Effector memory CD8-positive, alpha-beta T cell (primary cell): ENCODE data around the gene FUT7.
"Not testable (repeated sequence)": the region's sequence is repeated elsewhere in the genome, so short reads cannot be mapped to it uniquely, and the experiment has no call there.

ENCODE experiments used
- ATAC-seq: fragments of 150-1000 bp; cut with Tn5 transposase; replicated peaks from 2 replicates; pipeline ENCODE4 v1.10.0; 2021; ENCODE audit warnings: mild to moderate bottlenecking, moderate library complexity
- DNase-seq, 3 experiments: peaks; one replicate each; pipeline ENCODE4 v3.0.0; 2021
- H3K27ac Mint-ChIP-seq, 2 donors: one replicate each; pipeline ENCODE4 v1.8.0; 2022; ENCODE audit warnings: mild to moderate bottlenecking in 2 of 2, mixed read lengths in 2 of 2, moderate library complexity in 2 of 2
- H3K27me3 Mint-ChIP-seq, 2 donors: one replicate each; pipeline ENCODE4 v1.8.0; 2022; ENCODE audit warnings: mixed read lengths in 2 of 2
- H3K36me3 Mint-ChIP-seq: one replicate; pipeline ENCODE4 v1.8.0; 2022; ENCODE audit warnings: mild to moderate bottlenecking, moderate library complexity, mixed read lengths; ENCODE audit not compliant: insufficient read depth
- H3K4me1 Mint-ChIP-seq, 2 donors: one replicate each; pipeline ENCODE4 v1.8.0; 2022; ENCODE audit warnings: low read depth in 2 of 2, mixed read lengths in 2 of 2
- H3K4me3 Mint-ChIP-seq, 2 donors: one replicate each; pipeline ENCODE4 v1.8.0; 2022; ENCODE audit warnings: mild to moderate bottlenecking in 2 of 2, mixed read lengths in 2 of 2, moderate library complexity in 2 of 2
- H3K9me3 Mint-ChIP-seq, 2 donors: one replicate each; pipeline ENCODE4 v1.8.0; 2022; ENCODE audit warnings: mixed read lengths in 2 of 2

Gene FUT7

DNA sequence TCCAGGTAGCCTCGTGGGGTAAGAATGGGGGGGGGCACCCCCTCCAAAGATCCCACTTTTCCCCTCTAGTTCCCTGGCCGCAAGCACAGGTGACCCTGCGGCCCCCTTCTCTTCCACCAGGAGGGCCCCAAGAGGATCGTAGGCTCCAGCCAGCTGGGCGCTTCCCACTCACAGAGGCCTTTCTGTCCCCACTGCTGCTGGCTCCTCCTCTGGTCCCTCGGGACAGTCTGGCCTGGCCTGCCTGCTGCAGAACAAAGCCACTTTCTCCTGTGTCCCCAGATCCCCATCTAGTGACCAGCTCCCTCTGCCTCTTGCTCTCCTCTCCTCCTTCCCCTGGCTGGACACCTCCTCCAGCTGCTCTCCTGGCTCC, 39.0 kb upstream of the FUT7 start:
- H3K4me3 Mint-ChIP-seq = peak overlapping the region; percentile 75 to 78

DNA sequence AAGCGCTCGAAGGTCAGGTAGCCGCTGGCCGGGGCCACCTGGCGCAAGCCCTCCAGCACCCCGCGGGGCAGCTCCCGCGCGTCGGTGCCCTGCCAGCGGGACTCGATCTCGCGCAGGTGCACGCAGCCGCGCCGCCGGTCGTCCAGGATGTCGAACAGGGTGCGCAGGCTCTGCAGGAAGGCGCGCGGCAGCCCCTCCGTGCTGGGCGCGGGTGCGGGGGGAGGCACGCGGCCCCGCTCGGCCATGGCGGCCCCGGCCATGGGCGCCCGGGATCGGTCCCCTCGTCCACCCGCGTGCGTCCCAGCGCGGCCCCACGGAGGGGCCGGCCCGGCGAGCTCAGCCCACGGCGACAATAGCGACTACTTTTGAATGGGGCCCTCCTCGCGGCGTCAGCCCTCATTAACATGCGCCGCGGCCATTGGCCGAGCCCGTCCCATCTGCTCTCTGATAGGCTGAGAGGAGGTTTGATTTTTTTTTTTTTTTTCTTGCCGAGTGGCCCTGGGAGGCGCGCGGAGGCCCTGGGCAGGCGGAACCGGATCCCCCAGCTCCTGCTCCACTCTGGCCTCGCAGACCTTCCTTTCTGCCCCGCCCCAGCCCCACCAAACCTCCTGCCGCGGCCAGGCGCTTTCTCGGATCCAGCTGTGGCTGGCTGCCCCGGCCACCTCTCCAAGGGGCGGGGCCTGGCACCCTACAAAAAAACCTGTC, 38.5 kb upstream of the FUT7 start, which contains the start of gene SAPCD2:
Gene SAPCD2, minus strand, starts transcription at position 357 of the 705 bp plus-strand sequence. Its CDS starts 97 bp downstream, at position 260.
- Mint-ChIP-seq H3K36me3 (peaks cover 8% of the 10 kb centered on the region), H3K9me3 (no peaks in the 10 kb centered on the region), H3K4me1 (peaks cover 10 to 12% of the 10 kb centered on the region in 2 donors), H3K27ac (peak within 1 kb of the TSS; percentile 65 to 79), H3K27me3 (peaks cover 0 to 7% of the 10 kb centered on the region in 2 donors), H3K4me3 (peak within 1 kb of the TSS; percentile 75 to 78)
- ATAC-seq (peak; percentile 91), DNase-seq (peak; percentile 75 to 80 (median 79))

More for the DNA sequence above, 39.0 kb upstream of the FUT7 start:
- H3K27me3 Mint-ChIP-seq = peaks cover 0 to 7% of the 10 kb centered on the region in 2 donors
- ATAC-seq (no peak), DNase-seq (no peak)
- H3K27ac Mint-ChIP-seq = peak overlapping the region; percentile 65 to 79
- no peaks in the 10 kb centered on the region for H3K9me3 Mint-ChIP-seq
- H3K4me1 Mint-ChIP-seq = peaks cover 10 to 12% of the 10 kb centered on the region in 2 donors
- peaks cover 8% of the 10 kb centered on the region for H3K36me3 Mint-ChIP-seq

DNA sequence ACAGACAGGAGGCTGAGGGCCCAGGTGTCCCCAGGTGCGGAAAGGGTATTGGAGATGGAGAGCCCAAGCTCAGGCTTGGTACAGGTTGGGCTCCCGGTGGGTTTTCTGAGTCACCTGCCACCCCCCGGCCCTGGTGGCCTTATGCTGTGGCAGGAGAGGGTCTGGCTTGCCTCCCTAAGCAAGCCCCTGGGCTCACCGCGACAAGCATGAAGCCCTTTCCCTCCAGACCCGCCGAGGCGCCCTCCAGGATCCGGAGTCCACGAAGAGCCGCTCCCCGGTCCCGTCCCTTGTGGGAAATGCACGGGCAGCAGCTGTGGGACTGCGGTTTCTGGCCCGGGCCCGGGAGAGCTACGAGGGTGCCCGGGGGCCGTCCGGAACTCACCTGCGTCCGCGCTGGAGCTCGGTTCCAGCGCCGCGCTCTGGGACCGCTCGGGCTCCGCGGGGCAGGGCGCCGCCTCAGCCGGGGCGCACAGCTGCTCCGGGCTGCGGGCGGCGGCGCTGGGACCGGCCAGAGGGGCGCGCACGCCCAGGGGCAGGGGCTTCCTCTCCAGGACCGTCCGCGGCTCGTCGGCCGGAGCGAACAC, 37.7 kb upstream of the FUT7 start:
- H3K9me3 Mint-ChIP-seq = no peaks in the 10 kb centered on the region
- peaks cover 8% of the 10 kb centered on the region for H3K36me3 Mint-ChIP-seq
- ATAC-seq (no peak), DNase-seq (no peak)
- no peak overlapping the region for H3K27ac Mint-ChIP-seq
- peaks cover 0 to 7% of the 10 kb centered on the region in 2 donors for H3K27me3 Mint-ChIP-seq
- H3K4me1 Mint-ChIP-seq = peaks cover 10 to 12% of the 10 kb centered on the region in 2 donors
- H3K4me3 Mint-ChIP-seq = peak overlapping the region; percentile 25 to 34

DNA sequence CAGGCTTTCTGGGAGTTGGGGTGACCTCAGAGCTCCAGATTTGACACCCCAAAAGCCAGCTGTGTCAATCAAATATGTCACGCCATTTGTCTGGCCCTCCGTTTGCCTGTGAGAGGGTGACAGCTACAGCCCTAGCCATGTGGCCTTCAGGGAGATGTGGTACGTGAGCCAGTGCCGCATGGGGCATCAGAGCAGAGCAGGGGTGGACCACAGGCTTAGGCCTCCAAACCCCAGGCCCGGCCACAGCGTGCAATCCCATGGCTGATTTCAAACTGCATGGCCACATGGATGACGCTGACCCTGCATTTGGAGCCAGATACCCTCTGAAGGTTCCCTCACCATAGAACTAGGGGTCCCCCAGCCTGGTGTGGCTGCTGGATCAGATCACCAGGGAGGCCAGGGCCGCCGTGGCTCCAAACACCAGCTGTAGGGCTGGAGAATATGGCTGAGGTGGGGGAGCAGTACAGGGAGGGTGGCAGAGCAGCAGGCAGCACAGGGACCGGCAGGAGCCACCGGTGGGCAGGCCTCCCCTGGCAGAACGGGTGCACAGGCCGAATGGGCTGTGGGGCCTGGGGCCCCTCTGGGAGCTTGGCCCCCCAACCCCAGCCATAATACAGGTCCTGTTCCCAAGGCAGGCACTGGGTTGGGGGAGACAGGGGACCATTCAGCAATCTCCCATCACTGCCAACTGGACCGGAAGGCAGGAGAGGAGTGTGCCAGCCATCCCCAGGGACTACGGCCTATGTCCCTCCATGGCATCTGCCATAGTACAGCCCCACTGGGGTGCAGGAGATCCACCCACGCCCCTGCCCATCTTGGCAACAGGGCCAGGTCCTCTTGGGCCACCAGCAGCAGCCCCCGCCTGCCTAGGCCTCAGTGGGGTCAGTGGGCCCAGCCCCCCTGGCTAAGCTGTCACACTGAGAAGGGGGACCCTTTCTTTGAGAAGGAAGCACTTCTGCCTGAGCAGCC, 36.9 kb upstream of the FUT7 start:
- H3K4me3 Mint-ChIP-seq = peak overlapping the region; percentile 25 to 78
- peak overlapping the region in 1 of 2 donors; percentile 62 for H3K27ac Mint-ChIP-seq
- ATAC-seq = no peak
- H3K36me3 Mint-ChIP-seq = peaks cover 8% of the 10 kb centered on the region
- no peaks in the 10 kb centered on the region for H3K9me3 Mint-ChIP-seq
- no peak for DNase-seq
- peaks cover 0 to 7% of the 10 kb centered on the region in 2 donors for H3K27me3 Mint-ChIP-seq
- peaks cover 10 to 15% of the 10 kb centered on the region in 2 donors for H3K4me1 Mint-ChIP-seq

DNA sequence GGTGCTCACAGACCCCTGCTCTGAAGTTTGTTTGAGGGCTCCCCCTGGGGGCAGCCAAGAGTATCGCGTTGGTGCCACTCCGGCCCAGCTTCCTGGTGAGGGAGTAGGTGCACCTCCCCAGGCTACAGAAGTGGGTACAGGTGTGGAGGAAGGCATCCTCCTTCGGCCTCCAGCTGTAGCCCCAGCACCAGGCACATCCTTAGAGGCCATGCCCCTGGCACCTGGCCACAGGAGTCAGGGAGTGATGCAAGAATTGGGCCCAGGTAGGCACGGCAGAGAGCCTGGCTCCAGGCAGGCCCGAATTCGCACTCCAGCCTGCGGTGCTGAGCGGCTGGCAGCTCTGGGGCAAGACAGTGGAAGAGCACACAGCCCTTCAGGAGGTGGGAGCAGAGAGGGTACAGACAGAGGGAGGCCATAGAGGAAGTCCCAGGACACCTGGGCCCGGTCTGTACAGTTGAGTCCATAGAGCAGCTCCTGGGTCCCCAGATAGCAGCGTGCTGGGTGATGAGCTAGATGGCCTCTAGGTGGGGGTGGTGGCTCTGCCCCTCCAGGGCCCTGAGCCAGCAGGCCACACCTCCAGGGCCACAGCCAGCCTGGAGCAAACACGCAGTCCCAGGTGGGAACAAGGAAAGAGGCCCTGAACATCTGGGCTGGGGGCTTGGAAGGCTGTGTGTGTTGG, 36.1 kb upstream of the FUT7 start:
- Mint-ChIP-seq H3K27ac (peak overlapping the region; percentile 62 to 85), H3K9me3 (no peaks in the 10 kb centered on the region), H3K4me3 (peak overlapping the region; percentile 63 to 78)

DNA sequence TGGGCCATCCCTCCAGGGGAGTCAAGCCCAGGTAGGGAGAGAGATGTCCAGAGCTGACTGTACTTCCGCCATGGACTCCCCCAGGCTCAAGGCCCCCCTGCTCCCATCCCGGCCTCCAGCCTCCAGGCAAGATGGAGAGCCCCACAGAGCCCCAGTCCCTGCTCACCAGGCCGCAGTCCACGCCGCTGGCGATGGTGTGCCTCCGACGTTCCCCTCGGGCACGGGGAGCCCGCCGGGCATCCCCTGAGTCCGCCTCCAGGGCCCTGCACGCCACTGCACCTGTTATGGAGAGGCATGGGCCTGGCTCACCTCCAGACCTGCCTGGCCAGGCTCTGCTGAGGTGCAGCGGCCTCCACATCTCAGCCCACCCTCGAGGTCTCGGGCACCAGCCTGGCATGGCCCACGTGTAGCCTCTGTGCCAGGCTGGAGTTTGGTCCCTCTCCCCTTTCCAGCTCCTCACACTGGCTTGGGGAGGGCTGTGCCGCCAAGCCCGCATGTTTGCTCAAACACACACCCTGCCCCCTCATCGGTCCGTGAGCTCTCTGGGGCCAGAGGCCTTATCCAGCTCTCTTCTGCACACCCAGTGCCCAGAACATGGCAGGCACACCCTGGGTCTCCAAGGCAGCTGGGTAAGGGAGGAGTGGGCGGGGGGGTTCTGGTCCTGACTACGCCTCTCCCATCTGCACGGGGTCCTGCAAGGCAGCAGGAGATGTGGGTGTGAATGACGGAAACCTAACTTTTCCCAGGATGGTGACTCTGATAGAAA, 34.4 kb upstream of the FUT7 start:
- Mint-ChIP-seq H3K27me3 (peaks cover 0 to 7% of the 10 kb centered on the region in 2 donors), H3K27ac (no peak overlapping the region), H3K9me3 (no peaks in the 10 kb centered on the region), H3K4me1 (peaks cover 9 to 12% of the 10 kb centered on the region in 2 donors), H3K36me3 (peaks cover 8% of the 10 kb centered on the region), H3K4me3 (no peak overlapping the region)
- no peak for ATAC-seq
- no peak for DNase-seq

More for the DNA sequence above, 36.1 kb upstream of the FUT7 start:
- Mint-ChIP-seq H3K36me3 (peaks cover 8% of the 10 kb centered on the region), H3K4me1 (peaks cover 10 to 15% of the 10 kb centered on the region in 2 donors), H3K27me3 (peaks cover 0 to 7% of the 10 kb centered on the region in 2 donors)
- ATAC-seq (peak; percentile 56), DNase-seq (peak; percentile 81 to 87 (median 84))

DNA sequence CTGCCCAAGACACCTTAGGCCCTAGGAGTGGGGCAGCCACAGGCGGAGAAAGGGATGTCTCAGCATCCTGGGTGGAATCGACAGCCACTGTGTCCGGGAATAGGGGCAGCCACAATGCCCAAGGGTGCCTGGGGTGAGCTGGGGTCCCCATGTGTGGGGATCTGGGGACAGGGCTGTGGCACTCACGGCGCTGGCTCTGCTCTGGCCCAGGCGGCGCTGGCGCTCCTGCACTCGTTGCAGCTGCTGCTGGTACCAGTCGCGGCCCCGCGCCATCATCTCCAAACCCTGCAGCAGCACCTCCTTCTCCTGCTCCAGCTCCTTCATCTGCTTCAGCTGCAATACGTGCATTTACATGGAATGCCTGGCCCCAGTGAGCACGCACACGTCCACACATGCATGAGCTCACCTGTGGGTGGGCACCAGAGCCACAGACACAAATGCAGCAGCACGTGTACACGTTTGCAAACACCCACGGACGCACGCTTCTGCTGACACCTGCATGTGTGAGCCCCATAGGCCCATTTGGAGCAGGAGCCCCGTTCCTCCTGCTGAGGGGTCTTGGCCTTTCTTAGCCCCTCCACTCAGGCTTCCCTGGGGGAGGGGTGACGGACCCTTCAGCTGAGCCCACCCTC, 33.6 kb upstream of the FUT7 start:
- peaks cover 5% of the 10 kb centered on the region for H3K36me3 Mint-ChIP-seq
- H3K27ac Mint-ChIP-seq = no peak overlapping the region
- peaks cover 4 to 7% of the 10 kb centered on the region in 2 donors for H3K4me1 Mint-ChIP-seq
- H3K4me3 Mint-ChIP-seq = no peak overlapping the region
- H3K27me3 Mint-ChIP-seq = peaks cover 0 to 7% of the 10 kb centered on the region in 2 donors
- DNase-seq (no peak), ATAC-seq (no peak)
- H3K9me3 Mint-ChIP-seq = no peaks in the 10 kb centered on the region

DNA sequence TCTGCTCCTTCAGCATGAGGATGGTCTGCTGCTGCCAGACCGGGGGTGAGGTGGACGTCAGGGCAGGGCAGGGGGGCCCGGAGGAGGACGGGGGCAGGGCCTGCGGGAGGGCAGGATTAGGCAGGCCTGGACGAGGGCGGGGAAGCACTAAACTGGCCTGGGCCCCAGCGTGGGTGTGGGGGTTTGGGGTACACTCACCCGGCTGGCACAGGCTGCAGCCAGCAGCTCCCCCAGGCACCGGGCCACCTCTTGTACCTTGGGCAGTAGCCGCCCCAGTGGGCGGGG, 32.9 kb upstream of the FUT7 start:
- H3K4me3 Mint-ChIP-seq = no peak overlapping the region
- ATAC-seq (no peak), DNase-seq (no peak)
- H3K27ac Mint-ChIP-seq = no peak overlapping the region
- peaks cover 4% of the 10 kb centered on the region for H3K36me3 Mint-ChIP-seq
- peaks cover 4 to 7% of the 10 kb centered on the region in 2 donors for H3K4me1 Mint-ChIP-seq
- H3K9me3 Mint-ChIP-seq = no peaks in the 10 kb centered on the region
- H3K27me3 Mint-ChIP-seq = peaks cover 0 to 7% of the 10 kb centered on the region in 2 donors

DNA sequence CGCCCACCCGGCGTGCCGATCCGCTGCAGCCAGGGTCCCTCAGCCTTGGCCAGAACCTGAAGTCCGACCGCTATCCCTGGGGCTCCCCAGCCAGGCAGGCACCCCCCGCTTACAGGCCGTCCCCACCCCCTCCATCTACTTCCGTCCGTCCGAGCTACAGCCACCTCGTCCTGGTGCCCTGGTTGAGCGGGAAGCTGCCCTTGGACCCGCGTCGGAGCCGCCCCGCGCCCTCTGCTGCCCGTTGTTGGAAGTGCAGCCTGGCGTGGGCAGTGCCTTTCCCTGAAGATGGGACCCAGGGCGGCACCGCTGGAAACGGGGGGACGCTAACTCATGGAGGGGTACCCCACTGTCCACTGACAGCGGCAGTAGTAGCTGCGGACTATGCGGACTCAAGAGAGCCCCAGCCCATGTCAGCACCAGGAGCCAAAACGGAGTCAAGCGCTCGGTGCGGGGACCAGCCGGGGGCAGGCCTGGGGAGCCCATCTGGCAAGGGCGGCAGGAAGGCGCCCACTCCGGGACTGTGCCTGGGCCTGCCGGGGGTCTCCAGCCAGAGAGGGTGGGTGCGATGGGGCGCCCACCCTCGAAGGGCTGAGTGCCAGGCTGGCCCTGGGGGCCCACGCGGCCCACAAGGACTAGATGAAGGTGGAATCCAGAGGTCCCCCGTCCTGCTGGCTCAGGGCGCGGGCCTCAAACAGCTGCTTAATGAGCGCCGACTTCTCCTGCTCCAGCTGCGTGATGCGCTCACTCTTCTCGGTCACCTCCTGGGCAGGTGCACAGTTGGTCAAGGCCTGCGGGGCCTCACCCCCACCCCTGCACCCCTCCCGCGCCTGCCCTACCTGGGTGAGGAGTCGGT, 32.4 kb upstream of the FUT7 start:
- Mint-ChIP-seq H3K36me3 (peaks cover 4% of the 10 kb centered on the region), H3K27me3 (peaks cover 0 to 7% of the 10 kb centered on the region in 2 donors), H3K4me1 (peaks cover 4 to 7% of the 10 kb centered on the region in 2 donors), H3K27ac (no peak overlapping the region), H3K9me3 (no peaks in the 10 kb centered on the region), H3K4me3 (no peak overlapping the region)
- DNase-seq = peak; percentile 59 to 61 (median 59)
- ATAC-seq = peak; percentile 44

DNA sequence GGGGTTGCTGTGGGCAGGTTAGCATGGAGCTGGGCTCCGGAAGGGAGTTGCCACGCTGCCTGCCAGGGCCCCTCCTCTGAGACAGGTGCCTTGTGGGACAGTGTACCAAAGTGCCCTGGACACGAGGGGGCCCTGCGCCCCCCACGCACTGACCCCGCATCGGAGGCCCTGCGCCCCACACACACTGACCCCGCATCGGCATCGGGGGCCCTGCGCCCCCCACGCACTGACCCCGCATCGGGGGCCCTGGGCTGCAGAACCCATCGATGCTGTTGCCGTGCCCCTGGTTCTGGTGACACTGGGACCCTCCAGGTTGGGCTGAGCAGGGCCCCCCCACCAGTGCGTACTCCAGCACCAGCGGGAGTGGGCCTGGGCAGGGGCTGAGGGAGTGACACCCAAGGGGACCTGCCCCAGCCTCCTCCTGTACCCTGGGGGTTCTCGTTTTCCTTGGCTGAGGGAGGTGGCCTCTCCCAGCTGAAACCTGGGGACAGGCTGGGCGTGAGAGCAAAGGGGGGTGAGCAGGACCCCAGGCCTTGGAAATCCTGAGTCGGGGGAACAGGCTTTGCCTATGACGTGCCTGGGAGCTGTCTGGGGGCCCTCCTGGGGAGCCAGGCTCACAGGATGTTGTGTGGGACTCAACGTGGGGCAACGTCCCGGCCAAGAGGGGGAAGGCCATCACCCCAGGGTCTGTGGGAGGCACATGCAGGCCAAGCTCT, 31.6 kb upstream of the FUT7 start:
- H3K27me3 Mint-ChIP-seq = peaks cover 0 to 7% of the 10 kb centered on the region in 2 donors
- H3K9me3 Mint-ChIP-seq = no peaks in the 10 kb centered on the region
- H3K4me1 Mint-ChIP-seq = peaks cover 4 to 7% of the 10 kb centered on the region in 2 donors
- no peak overlapping the region for H3K27ac Mint-ChIP-seq
- H3K36me3 Mint-ChIP-seq = peaks cover 4% of the 10 kb centered on the region
- DNase-seq (no peak), ATAC-seq (no peak)
- no peak overlapping the region for H3K4me3 Mint-ChIP-seq

DNA sequence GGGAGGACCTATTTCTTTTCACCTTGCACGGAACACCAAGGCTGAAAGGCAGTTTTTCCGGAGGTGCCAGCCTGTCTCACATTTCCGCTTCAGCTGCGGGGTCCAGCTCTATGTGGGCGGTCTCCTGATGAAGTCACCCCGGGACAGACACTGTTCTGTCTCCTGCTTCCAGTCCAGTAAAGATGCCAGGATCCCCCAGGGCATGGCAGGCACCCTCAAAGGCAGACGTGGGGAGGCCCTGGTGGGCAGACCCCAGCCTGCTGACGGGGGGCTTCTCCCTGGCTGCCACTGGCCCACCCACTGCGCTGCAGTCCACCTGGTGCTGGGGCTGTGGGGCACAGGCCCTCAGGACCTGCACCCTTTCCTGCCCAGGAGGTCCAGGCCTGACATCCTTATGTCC, 30.9 kb upstream of the FUT7 start:
- DNase-seq, H3K4me1 Mint-ChIP-seq, H3K9me3 Mint-ChIP-seq, H3K27me3 Mint-ChIP-seq, ATAC-seq, H3K36me3 Mint-ChIP-seq, H3K27ac Mint-ChIP-seq, H3K4me3 Mint-ChIP-seq: not testable (repeated sequence)
